Muscle of leg (tissue), 11 donors: ENCODE data around the gene ILRUN. TPM values are rescaled to one million over a fixed set of nuclear protein-coding genes. Genes with fewer than 3 reads are reported as not detected.
"Not testable (repeated sequence)": the region's sequence is repeated elsewhere in the genome, so short reads cannot be mapped to it uniquely, and the experiment has no call there.

Experiments used
- DNase-seq: peaks from one replicate; pipeline ENCODE4 v3.0.0; 2013
- H3K27ac ChIP-seq: one replicate; pipeline ENCODE4 v1.5.1; 2013; ENCODE audit warnings: mild to moderate bottlenecking, low read length, control low read depth
- H3K27me3 ChIP-seq: one replicate; pipeline ENCODE4 v1.6.1; 2013; ENCODE audit warnings: low read length; ENCODE audit not compliant: control insufficient read depth, insufficient read depth
- H3K36me3 ChIP-seq: one replicate; pipeline ENCODE4 v1.6.1; 2013; ENCODE audit warnings: low read length; ENCODE audit not compliant: control insufficient read depth, insufficient read depth
- H3K4me1 ChIP-seq: one replicate; pipeline ENCODE4 v1.6.1; 2013; ENCODE audit warnings: low read length; ENCODE audit not compliant: control insufficient read depth, insufficient read depth
- H3K4me3 ChIP-seq: one replicate; pipeline ENCODE4 v1.5.1; 2013; ENCODE audit warnings: low read length, control low read depth
- H3K9me3 ChIP-seq: replicated peaks from 2 replicates; pipeline ENCODE4 v1.6.1; 2013; ENCODE audit warnings: low read depth, low read length; ENCODE audit not compliant: control insufficient read depth
- WGBS: methylation state at CpG from one replicate; pipeline ENCODE4 v1.1.5; 2013; ENCODE audit warnings: missing lambda C conversion rate; ENCODE audit not compliant: insufficient coverage; 5-methylcytosine and 5-hydroxymethylcytosine counted together
- polyA plus RNA-seq, 8 donors: library from polyadenylated mRNA; unstranded; fragments of 120-200 nt; gene quantifications; one replicate each; pipeline versions ENCODE4 v1.2.1 to v1.2.3, GENCODE V29; 2013; ENCODE audit warnings: inconsistent platforms in 1 of 8, low replicate concordance in 1 of 8; ENCODE audit not compliant: insufficient read length in 8 of 8, insufficient read depth in 1 of 8
- total RNA-seq: library from RNA; stranded (reverse); fragments of 120-200 nt; gene quantifications from one replicate; pipeline ENCODE4 v1.2.4, GENCODE V29; 2013

ILRUN gene
- total and polyA plus RNA-seq, 9 donors: 46.9 to 92.3 (median 73.5) TPM

DNA sequence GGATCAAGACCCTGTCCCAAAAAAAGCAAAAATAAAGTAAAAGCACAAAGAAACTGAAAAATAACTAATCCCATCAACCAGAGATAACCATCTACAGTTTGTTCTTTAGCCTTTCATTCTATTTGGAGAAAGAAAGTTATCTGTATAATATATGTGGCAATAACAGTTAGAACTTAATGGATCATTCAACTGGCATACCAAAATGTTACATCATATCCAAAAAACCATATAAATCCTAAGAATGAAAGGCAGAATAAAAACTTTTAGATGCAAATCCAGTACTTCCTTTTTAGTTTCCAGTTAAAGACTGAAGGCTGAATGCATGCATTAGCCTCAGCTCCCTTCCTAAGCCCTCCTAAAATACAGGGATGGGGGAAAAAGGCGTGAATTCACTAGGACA, 25.2 kb downstream of the ILRUN start:
- H3K27me3 ChIP-seq: no peaks in the 10 kb centered on the region
- no peaks in the 10 kb centered on the region for H3K36me3 ChIP-seq
- WGBS: no CpG with 5 or more reads among the region's 1 CpG
- H3K27ac ChIP-seq: no peak overlapping the region
- peaks cover 2% of the 10 kb centered on the region for H3K4me1 ChIP-seq
- no peak for DNase-seq
- no peaks in the 10 kb centered on the region for H3K9me3 ChIP-seq
- H3K4me3 ChIP-seq: no peak overlapping the region

DNA sequence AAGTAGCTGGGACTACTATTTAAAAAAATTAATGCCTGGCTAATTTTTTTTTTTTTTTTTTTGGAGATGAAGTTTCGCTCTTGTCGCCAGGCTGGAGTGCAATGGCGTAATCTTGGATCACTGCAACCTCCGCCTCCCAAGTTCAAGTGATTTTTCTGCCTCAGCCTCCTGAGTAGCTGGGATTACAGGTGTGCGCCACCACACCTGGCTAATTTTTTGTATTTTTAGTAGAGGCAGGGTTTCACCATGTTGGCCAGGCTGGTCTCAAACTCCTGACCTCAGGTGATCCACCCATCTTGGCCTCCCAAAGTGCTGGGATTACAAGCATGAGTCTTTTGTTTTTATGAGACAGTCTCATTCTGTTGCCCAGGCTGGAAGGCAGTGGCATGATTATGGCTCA, 27.8 kb downstream of the ILRUN start:
- H3K36me3 ChIP-seq, H3K27me3 ChIP-seq, H3K4me3 ChIP-seq, H3K27ac ChIP-seq, DNase-seq, H3K4me1 ChIP-seq, H3K9me3 ChIP-seq: not testable (repeated sequence)
- no CpG with 5 or more reads among the region's 5 CpGs for WGBS

DNA sequence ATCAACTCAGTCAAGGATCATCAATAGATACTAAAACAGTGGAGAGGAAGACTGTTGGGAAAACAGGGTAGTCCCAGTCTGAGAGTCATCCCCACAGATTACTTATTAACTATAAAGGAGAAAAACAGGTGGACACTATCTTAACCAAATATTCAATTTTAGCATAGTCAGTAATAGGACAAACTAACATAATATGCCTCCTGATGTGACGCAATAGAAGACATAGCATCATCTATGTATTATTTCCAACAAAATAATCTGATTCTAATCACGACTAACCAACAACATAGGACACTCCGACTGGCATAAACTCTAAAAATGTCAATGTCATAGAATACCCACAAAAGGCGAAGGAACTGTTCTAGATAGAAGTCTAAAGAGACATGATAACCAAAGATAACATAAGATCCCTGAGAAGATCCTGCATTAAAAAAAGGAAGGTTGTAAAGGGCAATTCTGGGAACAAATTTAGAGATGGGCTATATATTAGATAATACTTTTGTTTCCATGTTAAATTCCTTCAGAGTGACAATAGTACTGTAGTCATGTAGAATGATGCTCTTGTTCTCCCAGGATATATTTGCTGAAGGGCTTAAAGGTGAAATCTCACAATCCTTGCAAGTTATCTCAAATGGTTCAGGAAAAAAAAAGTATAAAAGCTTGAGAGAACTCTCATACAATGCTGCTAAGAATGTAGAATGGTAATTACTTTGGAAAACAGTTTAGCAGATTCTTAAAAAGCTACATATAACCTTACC, 28.9 kb downstream of the ILRUN start:
- no peak for DNase-seq
- H3K9me3 ChIP-seq: no peaks in the 10 kb centered on the region
- peaks cover 2% of the 10 kb centered on the region for H3K4me1 ChIP-seq
- no CpG with 5 or more reads among the region's 4 CpGs for WGBS
- H3K4me3 ChIP-seq: no peak overlapping the region
- no peaks in the 10 kb centered on the region for H3K27me3 ChIP-seq
- no peaks in the 10 kb centered on the region for H3K36me3 ChIP-seq
- H3K27ac ChIP-seq: no peak overlapping the region

DNA sequence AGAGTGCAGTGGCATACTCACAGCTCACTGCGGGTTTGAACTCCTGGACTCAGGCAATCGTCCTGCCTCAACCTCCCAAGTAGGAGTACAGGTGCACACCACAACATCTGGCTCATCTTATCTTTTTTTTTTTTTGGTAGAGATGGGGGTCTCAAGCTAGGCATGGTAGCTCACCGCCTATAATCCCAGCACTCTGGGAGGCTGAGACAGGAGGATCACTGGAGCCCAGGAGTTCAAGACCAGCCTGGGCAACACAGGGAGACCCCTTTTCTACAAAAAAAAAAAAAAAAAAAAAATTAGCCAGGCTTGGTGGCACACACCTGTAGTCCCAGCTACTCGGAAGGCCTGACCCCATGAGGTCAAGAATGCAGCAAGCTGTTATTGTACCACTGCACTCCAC, 31.5 kb downstream of the ILRUN start:
- Histone ChIP-seq H3K9me3 (no peaks in the 10 kb centered on the region), H3K27me3 (no peaks in the 10 kb centered on the region), H3K36me3 (no peaks in the 10 kb centered on the region), H3K27ac (no peak overlapping the region), H3K4me3 (no peak overlapping the region), H3K4me1 (no peaks in the 10 kb centered on the region)
- no peak for DNase-seq
- WGBS: no CpG with 5 or more reads among the region's 4 CpGs

DNA sequence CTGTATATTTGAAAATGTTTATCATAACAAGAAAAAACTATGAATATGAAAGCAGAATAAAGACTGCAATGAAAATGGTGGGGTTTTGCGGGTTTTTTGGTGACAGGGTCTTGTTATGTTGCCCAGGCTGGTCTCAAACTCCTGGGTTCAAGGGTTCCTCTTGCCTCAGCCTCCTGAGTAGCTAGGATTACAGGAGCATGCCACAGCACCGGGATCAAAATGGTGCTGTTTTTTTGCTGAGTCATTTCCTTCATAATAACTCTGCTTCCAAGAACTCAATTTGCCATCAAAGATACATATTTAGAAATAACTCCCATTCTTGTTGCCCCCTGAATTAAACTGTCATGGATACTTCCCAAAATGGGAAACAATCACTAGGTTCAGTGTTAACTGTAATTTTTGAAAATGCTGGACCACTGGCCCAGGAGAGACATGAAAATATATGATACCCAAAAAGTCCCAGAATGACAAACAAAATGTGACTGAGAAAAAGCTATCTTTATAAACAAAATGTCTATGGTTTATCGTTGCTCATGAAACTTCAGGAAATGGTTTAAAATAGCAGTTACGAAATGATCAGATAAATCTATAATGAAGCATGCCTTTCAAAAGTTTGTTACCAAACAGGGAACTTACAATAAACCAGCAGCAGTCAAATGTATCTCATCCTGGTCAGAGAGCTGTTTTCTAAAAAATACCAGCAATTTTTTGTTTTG, 32.2 kb downstream of the ILRUN start:
- no peaks in the 10 kb centered on the region for H3K36me3 ChIP-seq
- no peaks in the 10 kb centered on the region for H3K9me3 ChIP-seq
- H3K4me3 ChIP-seq: no peak overlapping the region
- DNase-seq: no peak
- no CpG with 5 or more reads among the region's 4 CpGs for WGBS
- H3K27ac ChIP-seq: no peak overlapping the region
- no peaks in the 10 kb centered on the region for H3K27me3 ChIP-seq
- H3K4me1 ChIP-seq: no peaks in the 10 kb centered on the region

DNA sequence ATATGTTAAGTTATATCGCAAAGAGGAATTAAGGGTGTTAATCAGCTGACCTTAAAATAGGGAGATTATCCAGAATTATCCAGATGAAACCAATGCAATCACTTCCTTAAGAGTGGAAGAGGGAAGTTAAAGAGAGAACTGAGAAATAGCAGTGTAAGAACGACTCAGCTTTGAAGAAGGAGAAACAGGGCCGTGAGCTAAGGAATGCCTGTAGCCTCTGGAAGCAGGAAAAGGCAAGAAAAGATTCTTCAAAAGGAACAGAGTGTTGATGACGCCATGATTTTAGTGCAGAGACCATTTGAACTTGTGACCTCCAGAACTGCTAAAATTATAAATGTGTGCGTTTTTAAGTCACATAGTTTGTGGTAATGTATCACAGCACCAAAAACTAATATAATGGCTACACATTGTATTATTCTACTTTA, 32.7 kb downstream of the ILRUN start:
- DNase-seq: peak; percentile 55
- H3K27me3 ChIP-seq: no peaks in the 10 kb centered on the region
- peaks cover 4% of the 10 kb centered on the region for H3K4me1 ChIP-seq
- H3K36me3 ChIP-seq: no peaks in the 10 kb centered on the region
- 59% methylated on average over 3 of the region's 5 CpGs for WGBS
- H3K4me3 ChIP-seq: no peak overlapping the region
- no peaks in the 10 kb centered on the region for H3K9me3 ChIP-seq
- no peak overlapping the region for H3K27ac ChIP-seq

DNA sequence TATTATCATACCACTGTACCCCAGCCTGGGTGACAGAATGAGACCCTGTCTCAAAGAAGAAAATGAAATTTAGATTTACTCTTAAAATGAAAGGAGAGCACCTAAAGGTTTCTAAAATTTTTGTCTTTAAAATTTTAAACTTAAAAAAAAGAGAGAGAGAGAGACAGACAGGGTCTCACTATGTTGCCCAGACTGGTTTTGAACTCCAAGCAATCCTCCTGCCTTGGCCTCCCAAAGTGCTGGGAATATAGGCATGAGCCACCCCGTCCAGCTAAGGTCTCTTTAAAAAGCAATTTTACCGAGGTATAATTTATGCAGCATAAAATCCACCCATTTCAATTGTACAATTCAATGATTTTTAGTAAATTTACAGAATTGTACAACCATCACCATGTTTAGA, 33.2 kb downstream of the ILRUN start:
- WGBS: no CpG with 5 or more reads among the region's 2 CpGs
- H3K27me3 ChIP-seq: no peaks in the 10 kb centered on the region
- H3K4me3 ChIP-seq: no peak overlapping the region
- H3K27ac ChIP-seq: no peak overlapping the region
- H3K4me1 ChIP-seq: peaks cover 5% of the 10 kb centered on the region
- DNase-seq: no peak
- H3K9me3 ChIP-seq: no peaks in the 10 kb centered on the region
- H3K36me3 ChIP-seq: no peaks in the 10 kb centered on the region

DNA sequence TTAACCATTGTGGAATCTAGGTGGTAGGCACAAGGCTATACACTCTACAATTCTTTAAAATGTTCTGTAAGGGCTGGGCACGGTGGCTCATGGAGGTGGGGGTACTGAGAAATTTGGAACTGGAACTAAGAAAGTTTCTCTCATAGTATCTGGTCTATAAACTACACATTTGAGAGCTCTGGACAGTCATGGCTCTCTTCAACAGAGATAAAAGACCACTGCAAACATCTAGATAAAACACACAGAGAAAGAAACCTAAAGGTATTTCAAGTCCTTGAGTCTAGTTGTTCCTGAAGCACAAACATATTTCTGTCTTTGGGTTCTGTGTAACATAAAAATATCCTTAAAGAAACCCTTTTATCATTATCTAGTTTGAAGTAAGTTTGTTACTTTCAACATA, 35.2 kb downstream of the ILRUN start:
- H3K9me3 ChIP-seq: no peaks in the 10 kb centered on the region
- DNase-seq: no peak
- no peak overlapping the region for H3K27ac ChIP-seq
- WGBS: no CpG with 5 or more reads among the region's 1 CpG
- H3K27me3 ChIP-seq: no peaks in the 10 kb centered on the region
- no peaks in the 10 kb centered on the region for H3K36me3 ChIP-seq
- peaks cover 16% of the 10 kb centered on the region for H3K4me1 ChIP-seq
- no peak overlapping the region for H3K4me3 ChIP-seq

DNA sequence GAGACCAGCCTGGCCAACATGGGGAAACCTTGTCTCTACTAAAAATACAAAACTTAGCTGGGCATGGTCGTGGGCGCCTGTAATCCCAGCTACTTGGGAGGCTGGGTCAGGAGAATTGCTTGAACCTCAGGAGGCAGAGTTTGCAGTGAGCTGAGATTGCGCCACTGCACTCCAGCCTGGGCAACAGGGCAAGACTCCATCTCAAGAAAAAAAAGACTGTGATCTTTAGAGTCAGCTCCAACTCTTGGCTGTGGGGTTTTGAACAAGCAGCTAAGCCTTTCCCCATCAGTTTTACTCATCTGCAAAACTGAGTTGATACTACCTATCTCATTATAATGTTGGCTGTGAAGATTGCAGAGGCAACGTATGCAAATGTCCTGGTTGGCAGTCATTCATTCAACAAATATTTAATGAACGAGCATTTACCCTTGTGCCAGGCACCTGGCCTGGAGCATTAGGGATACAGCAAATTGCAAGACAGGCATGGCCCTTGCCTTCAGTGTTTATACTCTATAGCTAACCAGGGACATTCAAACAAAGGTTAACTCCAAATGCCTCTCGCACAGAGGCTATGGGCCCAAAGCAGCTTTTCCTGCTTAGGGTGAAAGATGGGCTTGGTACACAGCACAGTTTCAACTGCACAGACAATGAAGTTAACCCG, 37.8 kb downstream of the ILRUN start:
- Histone ChIP-seq H3K4me3 (no peak overlapping the region), H3K27ac (no peak overlapping the region), H3K9me3 (no peaks in the 10 kb centered on the region), H3K36me3 (no peaks in the 10 kb centered on the region), H3K4me1 (peaks cover 23% of the 10 kb centered on the region), H3K27me3 (no peaks in the 10 kb centered on the region)
- 86% methylated on average over 6 of the region's 7 CpGs for WGBS
- peak; percentile 7 for DNase-seq

DNA sequence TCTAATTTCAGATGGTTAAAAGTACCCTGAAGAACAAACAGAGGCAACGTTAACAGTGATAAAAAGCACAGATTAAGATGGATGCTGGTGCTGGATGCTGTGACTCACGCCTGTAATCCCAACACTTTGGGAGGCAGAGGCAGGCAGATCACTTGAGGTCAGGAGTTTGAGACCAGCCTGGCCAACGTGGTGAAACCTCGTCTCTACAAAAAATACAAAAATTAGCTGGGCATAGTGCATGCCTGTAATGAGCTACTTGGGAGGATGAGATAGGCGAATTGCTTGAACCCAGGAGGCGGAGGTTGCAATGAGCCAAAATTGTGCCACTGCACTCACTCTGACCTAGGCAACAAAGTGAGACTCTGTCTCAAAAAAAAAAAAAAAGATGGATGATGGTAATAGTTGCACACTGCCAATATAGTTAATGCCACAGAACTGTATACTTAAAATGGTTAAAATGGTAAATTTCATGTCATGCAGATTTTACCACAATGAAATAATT, 38.5 kb downstream of the ILRUN start:
- not testable (repeated sequence) for H3K36me3 ChIP-seq, DNase-seq, H3K4me3 ChIP-seq, H3K9me3 ChIP-seq, H3K27me3 ChIP-seq
- WGBS: 33% methylated on average over 2 of the region's 6 CpGs
- H3K4me1 ChIP-seq: peaks cover 23% of the 10 kb centered on the region
- H3K27ac ChIP-seq: peak overlapping the region; percentile 94
